ENCODE measurements around the gene HIVEP1. TPM values are rescaled to one million over a fixed set of nuclear protein-coding genes. Genes with fewer than 3 reads are reported as not detected.

HIVEP1 gene
- total RNA-seq, 1 donor, result 18.8 TPM

DNA sequence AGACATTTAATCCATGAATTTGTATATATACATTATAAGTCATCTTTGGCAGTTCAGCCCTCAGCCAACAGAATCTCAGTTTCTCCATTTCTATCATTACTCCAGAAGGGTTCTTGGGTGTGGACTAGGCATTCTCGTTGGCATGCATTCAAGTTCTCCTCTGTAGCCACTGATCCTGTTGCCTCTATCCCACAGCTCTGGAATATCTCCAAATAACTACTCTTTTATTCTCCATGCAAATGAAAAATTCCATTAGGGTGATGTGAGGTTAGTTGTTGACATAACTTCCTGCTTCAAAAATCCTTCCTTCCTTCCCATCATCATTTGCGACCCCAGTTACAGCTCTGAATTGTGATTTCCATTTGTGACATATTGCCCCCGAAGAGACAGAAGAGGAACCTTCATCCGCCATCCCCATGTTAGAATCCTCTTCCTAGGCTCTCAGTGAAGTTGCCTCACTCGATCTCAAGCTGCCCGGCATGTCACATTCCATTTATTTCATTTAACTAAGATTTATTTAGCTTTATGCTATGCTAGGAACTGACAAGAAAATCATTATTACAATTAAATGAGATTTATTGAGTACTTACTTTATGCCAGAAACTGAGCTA, 184.3 kb downstream of the HIVEP1 start:
- H3K4me2 ChIP-seq (ENCODE audit: insufficient read depth, low read length), result no peak overlapping the region
- no peak overlapping the region for H3K27ac ChIP-seq (ENCODE audit: low read depth, low read length)
- H3K27me3 ChIP-seq (ENCODE audit: insufficient read depth, low read length), result no peaks in the 10 kb centered on the region
- H3K4me1 ChIP-seq (ENCODE audit: insufficient read depth, low read length), result peaks cover 4% of the 10 kb centered on the region
- no peaks in the 10 kb centered on the region for H3K9me3 ChIP-seq (ENCODE audit: low read depth, low read length)
- no peak overlapping the region for H3K4me3 ChIP-seq (ENCODE audit: insufficient read depth, low read length)
- no peak for DNase-seq (ENCODE audit: insufficient read length, low spot score, missing footprints)
- H2AFZ ChIP-seq (ENCODE audit: low read length), result no peak overlapping the region
- H3K36me3 ChIP-seq (ENCODE audit: insufficient read depth, low read length), result no peaks in the 10 kb centered on the region
- H4K20me1 ChIP-seq (ENCODE audit: insufficient read depth, low read length), result no peaks in the 10 kb centered on the region
- no peaks in the 10 kb centered on the region for H3K79me2 ChIP-seq (ENCODE audit: insufficient read depth, low read length)
- TF ChIP-seq, protein P1, sequence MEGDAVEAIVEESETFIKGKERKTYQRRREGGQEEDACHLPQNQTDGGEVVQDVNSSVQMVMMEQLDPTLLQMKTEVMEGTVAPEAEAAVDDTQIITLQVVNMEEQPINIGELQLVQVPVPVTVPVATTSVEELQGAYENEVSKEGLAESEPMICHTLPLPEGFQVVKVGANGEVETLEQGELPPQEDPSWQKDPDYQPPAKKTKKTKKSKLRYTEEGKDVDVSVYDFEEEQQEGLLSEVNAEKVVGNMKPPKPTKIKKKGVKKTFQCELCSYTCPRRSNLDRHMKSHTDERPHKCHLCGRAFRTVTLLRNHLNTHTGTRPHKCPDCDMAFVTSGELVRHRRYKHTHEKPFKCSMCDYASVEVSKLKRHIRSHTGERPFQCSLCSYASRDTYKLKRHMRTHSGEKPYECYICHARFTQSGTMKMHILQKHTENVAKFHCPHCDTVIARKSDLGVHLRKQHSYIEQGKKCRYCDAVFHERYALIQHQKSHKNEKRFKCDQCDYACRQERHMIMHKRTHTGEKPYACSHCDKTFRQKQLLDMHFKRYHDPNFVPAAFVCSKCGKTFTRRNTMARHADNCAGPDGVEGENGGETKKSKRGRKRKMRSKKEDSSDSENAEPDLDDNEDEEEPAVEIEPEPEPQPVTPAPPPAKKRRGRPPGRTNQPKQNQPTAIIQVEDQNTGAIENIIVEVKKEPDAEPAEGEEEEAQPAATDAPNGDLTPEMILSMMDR (IDR thresholded peaks at IDR 0.05; ENCODE audit: extremely low read depth, low read depth, low read length), result no peak

DNA sequence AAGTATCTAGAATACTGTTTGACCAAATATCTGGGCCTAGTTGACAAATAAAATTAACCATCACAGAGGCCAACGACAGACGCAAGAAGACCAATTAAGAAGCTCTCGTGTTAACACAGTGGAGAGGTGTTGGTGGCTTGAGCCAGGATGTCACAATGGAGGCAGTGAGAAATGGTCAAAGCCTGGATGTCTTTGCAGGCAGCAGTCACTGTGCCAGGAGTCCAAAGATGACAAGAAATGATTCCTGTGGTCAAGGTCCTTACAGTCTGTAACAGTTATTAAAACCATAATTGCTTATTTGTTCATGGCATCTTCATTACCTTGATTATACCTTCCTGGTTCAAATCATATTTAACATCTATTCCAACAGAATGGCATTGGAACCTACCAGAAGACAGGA, 186.7 kb downstream of the HIVEP1 start:
- Histone ChIP-seq H3K36me3 (ENCODE audit: insufficient read depth, low read length) (no peaks in the 10 kb centered on the region), H3K4me3 (ENCODE audit: insufficient read depth, low read length) (no peak overlapping the region), H3K79me2 (ENCODE audit: insufficient read depth, low read length) (no peaks in the 10 kb centered on the region), H3K27me3 (ENCODE audit: insufficient read depth, low read length) (no peaks in the 10 kb centered on the region), H4K20me1 (ENCODE audit: insufficient read depth, low read length) (no peaks in the 10 kb centered on the region), H3K9me3 (ENCODE audit: low read depth, low read length) (no peaks in the 10 kb centered on the region), H3K27ac (ENCODE audit: low read depth, low read length) (no peak overlapping the region), H3K4me2 (ENCODE audit: insufficient read depth, low read length) (no peak overlapping the region), H3K4me1 (ENCODE audit: insufficient read depth, low read length) (peaks cover 12% of the 10 kb centered on the region), H2AFZ (ENCODE audit: low read length) (no peak overlapping the region)
- TF ChIP-seq, protein P1 (IDR thresholded peaks at IDR 0.05; ENCODE audit: extremely low read depth, low read depth, low read length), result no peak
- DNase-seq (ENCODE audit: insufficient read length, low spot score, missing footprints), result no peak

DNA sequence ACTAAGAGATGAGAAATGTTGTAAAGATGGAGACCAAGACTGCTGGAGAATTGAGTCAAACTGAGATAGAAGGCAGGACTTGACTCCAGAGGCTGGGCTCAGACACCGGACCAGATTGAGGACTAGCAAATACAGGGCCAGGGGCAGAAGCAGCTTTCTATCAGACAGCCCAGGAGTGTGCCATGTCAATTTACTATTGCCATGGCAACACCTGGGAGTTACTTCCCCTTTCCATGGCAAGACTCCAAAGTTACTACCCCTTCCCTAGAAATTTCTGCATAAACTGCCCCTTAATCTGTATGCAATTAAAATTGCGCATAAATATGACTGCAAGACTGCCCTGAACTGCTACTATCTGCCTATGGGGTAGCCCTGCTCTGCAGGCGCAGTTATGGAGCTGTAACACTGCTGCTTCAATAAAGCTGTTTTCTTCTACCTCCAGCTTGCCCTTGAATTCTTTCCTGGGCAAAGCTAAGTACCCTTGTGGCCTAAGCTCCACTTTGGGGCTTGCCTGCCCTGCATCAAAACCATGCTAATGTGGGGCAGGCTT, 188.0 kb downstream of the HIVEP1 start:
- Histone ChIP-seq H3K27me3 (ENCODE audit: insufficient read depth, low read length) (no peaks in the 10 kb centered on the region), H3K36me3 (ENCODE audit: insufficient read depth, low read length) (no peaks in the 10 kb centered on the region), H3K9me3 (ENCODE audit: low read depth, low read length) (no peaks in the 10 kb centered on the region), H3K4me3 (ENCODE audit: insufficient read depth, low read length) (no peak overlapping the region), H3K79me2 (ENCODE audit: insufficient read depth, low read length) (no peaks in the 10 kb centered on the region), H3K4me2 (ENCODE audit: insufficient read depth, low read length) (no peak overlapping the region), H3K4me1 (ENCODE audit: insufficient read depth, low read length) (peaks cover 12% of the 10 kb centered on the region), H2AFZ (ENCODE audit: low read length) (no peak overlapping the region), H4K20me1 (ENCODE audit: insufficient read depth, low read length) (no peaks in the 10 kb centered on the region), H3K27ac (ENCODE audit: low read depth, low read length) (no peak overlapping the region)
- TF ChIP-seq, protein P1 (IDR thresholded peaks at IDR 0.05; ENCODE audit: extremely low read depth, low read depth, low read length), result no peak
- DNase-seq (ENCODE audit: insufficient read length, low spot score, missing footprints), result no peak

DNA sequence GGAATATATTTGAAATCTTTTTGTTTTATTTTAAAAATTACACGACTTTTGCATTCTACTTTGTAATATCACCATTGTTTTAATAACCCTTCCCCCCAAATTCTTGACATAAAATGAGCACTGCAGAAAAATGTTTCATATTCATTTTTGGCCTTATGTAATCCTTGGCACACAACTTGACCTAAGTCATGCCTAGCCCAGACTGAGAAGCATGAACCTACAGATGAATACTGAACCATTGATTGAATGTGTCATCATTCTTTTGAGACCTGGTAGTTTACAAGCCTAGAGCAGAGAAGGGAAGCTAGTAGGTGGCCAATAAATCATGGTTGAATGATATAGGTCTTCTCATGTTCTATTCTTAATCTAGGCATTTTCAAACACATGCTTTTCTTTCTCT, 188.6 kb downstream of the HIVEP1 start:
- H2AFZ ChIP-seq (ENCODE audit: low read length), result no peak overlapping the region
- no peaks in the 10 kb centered on the region for H3K9me3 ChIP-seq (ENCODE audit: low read depth, low read length)
- no peaks in the 10 kb centered on the region for H4K20me1 ChIP-seq (ENCODE audit: insufficient read depth, low read length)
- TF ChIP-seq, protein P1 (IDR thresholded peaks at IDR 0.05; ENCODE audit: extremely low read depth, low read depth, low read length), result no peak
- DNase-seq (ENCODE audit: insufficient read length, low spot score, missing footprints), result peak; percentile 70
- H3K4me1 ChIP-seq (ENCODE audit: insufficient read depth, low read length), result peaks cover 12% of the 10 kb centered on the region
- no peaks in the 10 kb centered on the region for H3K27me3 ChIP-seq (ENCODE audit: insufficient read depth, low read length)
- no peaks in the 10 kb centered on the region for H3K36me3 ChIP-seq (ENCODE audit: insufficient read depth, low read length)
- no peak overlapping the region for H3K4me3 ChIP-seq (ENCODE audit: insufficient read depth, low read length)
- H3K27ac ChIP-seq (ENCODE audit: low read depth, low read length), result no peak overlapping the region
- H3K4me2 ChIP-seq (ENCODE audit: insufficient read depth, low read length), result no peak overlapping the region
- H3K79me2 ChIP-seq (ENCODE audit: insufficient read depth, low read length), result no peaks in the 10 kb centered on the region
